HL-60 (cell line): ENCODE measurements around the gene GBX1.
A peak's percentile ranks its signal among the peaks of the same experiment; 100 is the strongest.

ENCODE experiments used
- SPI1 ChIP-seq: IDR thresholded peaks from 2 replicates; pipeline ENCODE4 v1.6.1; 2012; ENCODE audit warnings: low read depth, mild to moderate bottlenecking, borderline replicate concordance
- TF ChIP-seq, protein P1 (sequence below): IDR thresholded peaks from one replicate; pipeline ENCODE4 v1.5.1; 2011; ENCODE audit warnings: low read length, control low read depth, inconsistent platforms; ENCODE audit not compliant: insufficient read depth

DNA sequence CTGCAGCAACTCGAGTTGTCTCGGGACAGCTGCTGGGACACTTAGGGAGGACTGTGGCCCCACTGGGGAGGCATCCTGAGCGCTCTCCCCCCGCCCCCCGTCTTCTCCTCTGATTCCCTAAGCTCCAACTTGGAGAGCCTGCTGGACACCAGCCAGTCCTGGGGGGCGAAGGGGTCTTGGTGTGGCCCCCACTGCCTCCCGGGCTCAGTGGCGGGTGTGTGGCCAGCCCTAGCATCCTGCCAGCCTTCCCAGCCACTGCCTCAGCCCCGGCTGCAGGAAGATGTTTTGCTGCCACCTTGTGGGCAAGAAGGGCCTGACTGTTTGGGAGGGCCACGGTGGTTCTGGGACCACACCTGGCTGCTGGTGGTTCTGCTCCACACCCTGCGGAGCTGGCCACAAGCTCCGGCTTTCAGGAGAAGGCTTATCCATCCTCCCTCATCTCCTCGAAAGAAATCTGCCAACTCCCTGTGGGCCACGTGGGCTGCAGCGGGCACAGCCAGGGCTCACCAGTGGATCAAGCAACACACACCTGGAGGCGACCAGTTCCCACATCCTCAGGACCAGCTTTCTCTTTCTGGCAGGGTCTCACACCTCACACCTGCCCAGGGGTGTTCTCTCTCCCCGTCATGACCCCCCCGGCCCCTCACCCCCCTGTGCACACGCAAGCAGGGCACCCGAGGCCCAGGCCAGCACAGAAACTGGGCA, 56.4 kb downstream of the GBX1 start:
- TF ChIP-seq, protein P1, sequence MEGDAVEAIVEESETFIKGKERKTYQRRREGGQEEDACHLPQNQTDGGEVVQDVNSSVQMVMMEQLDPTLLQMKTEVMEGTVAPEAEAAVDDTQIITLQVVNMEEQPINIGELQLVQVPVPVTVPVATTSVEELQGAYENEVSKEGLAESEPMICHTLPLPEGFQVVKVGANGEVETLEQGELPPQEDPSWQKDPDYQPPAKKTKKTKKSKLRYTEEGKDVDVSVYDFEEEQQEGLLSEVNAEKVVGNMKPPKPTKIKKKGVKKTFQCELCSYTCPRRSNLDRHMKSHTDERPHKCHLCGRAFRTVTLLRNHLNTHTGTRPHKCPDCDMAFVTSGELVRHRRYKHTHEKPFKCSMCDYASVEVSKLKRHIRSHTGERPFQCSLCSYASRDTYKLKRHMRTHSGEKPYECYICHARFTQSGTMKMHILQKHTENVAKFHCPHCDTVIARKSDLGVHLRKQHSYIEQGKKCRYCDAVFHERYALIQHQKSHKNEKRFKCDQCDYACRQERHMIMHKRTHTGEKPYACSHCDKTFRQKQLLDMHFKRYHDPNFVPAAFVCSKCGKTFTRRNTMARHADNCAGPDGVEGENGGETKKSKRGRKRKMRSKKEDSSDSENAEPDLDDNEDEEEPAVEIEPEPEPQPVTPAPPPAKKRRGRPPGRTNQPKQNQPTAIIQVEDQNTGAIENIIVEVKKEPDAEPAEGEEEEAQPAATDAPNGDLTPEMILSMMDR, result peak; percentile 63
- no peak for TF ChIP-seq SPI1
